ENCODE results near the gene OGFRL1.

Gene OGFRL1

GRCh38 chr6:71334768-71335167 is 46.2 kb downstream of the OGFRL1 start:
- no peak overlapping the region for H3K4me2 ChIP-seq (ENCODE audit: low read depth, low read length, poor library complexity, severe bottlenecking)
- no peak overlapping the region for H3K4me3 ChIP-seq (ENCODE audit: insufficient read depth, low read length, poor library complexity, severe bottlenecking)
- no peaks in the 10 kb centered on the region for H4K20me1 ChIP-seq (ENCODE audit: low read depth, low read length)
- no peaks in the 10 kb centered on the region for H3K79me2 ChIP-seq (ENCODE audit: insufficient read depth, low read length)
- H2AFZ ChIP-seq (ENCODE audit: low read depth, low read length, severe bottlenecking): no peak overlapping the region
- H3F3A ChIP-seq (ENCODE audit: insufficient read depth): no peaks in the 10 kb centered on the region
- H3K9ac ChIP-seq (ENCODE audit: low read length): no peak overlapping the region
- no peak overlapping the region for H3K27ac ChIP-seq (ENCODE audit: low read depth, low read length)
- no peaks in the 10 kb centered on the region for H3K9me2 ChIP-seq (replicated peaks; ENCODE audit: insufficient read depth, low read length)
- H3K9me3 ChIP-seq (ENCODE audit: insufficient read depth, low read length): no peaks in the 10 kb centered on the region
- no peak for TF ChIP-seq EZH2phosphoT487 (conservative IDR thresholded peaks at IDR 0.05; ENCODE audit: low read length)
- TF ChIP-seq, protein P1, sequence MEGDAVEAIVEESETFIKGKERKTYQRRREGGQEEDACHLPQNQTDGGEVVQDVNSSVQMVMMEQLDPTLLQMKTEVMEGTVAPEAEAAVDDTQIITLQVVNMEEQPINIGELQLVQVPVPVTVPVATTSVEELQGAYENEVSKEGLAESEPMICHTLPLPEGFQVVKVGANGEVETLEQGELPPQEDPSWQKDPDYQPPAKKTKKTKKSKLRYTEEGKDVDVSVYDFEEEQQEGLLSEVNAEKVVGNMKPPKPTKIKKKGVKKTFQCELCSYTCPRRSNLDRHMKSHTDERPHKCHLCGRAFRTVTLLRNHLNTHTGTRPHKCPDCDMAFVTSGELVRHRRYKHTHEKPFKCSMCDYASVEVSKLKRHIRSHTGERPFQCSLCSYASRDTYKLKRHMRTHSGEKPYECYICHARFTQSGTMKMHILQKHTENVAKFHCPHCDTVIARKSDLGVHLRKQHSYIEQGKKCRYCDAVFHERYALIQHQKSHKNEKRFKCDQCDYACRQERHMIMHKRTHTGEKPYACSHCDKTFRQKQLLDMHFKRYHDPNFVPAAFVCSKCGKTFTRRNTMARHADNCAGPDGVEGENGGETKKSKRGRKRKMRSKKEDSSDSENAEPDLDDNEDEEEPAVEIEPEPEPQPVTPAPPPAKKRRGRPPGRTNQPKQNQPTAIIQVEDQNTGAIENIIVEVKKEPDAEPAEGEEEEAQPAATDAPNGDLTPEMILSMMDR (IDR thresholded peaks at IDR 0.05; ENCODE audit: insufficient read depth, low read length, poor library complexity, severe bottlenecking): no peak
- no peaks in the 10 kb centered on the region for H3K27me3 ChIP-seq (ENCODE audit: low read length)
- H3K36me3 ChIP-seq (ENCODE audit: low read length): no peaks in the 10 kb centered on the region

- TF ChIP-seq, protein P1 (IDR thresholded peaks at IDR 0.05; ENCODE audit: insufficient read depth, low read length, poor library complexity, severe bottlenecking): no peak
- TF ChIP-seq EZH2phosphoT487 (conservative IDR thresholded peaks at IDR 0.05; ENCODE audit: low read length): no peak
- Histone ChIP-seq H3K9me2 (replicated peaks; ENCODE audit: insufficient read depth, low read length) (no peaks in the 10 kb centered on the region), H3K27ac (ENCODE audit: low read depth, low read length) (no peak overlapping the region), H3F3A (ENCODE audit: insufficient read depth) (no peaks in the 10 kb centered on the region), H3K4me2 (ENCODE audit: low read depth, low read length, poor library complexity, severe bottlenecking) (no peak overlapping the region), H3K9me3 (ENCODE audit: insufficient read depth, low read length) (no peaks in the 10 kb centered on the region), H3K27me3 (ENCODE audit: low read length) (no peaks in the 10 kb centered on the region), H3K36me3 (ENCODE audit: low read length) (no peaks in the 10 kb centered on the region), H3K9ac (ENCODE audit: low read length) (no peak overlapping the region), H4K20me1 (ENCODE audit: low read depth, low read length) (no peaks in the 10 kb centered on the region), H3K79me2 (ENCODE audit: insufficient read depth, low read length) (no peaks in the 10 kb centered on the region), H2AFZ (ENCODE audit: low read depth, low read length, severe bottlenecking) (no peak overlapping the region), H3K4me3 (ENCODE audit: insufficient read depth, low read length, poor library complexity, severe bottlenecking) (no peak overlapping the region)
Measured at GRCh38 chr6:71335544-71335943, 46.9 kb downstream of the OGFRL1 start.

GRCh38 chr6:71336901-71337300 is 48.3 kb downstream of the OGFRL1 start:
- Histone ChIP-seq H3K4me3 (ENCODE audit: insufficient read depth, low read length, poor library complexity, severe bottlenecking) (no peak overlapping the region), H2AFZ (ENCODE audit: low read depth, low read length, severe bottlenecking) (no peak overlapping the region), H3K9me3 (ENCODE audit: insufficient read depth, low read length) (no peaks in the 10 kb centered on the region), H3K27me3 (ENCODE audit: low read length) (no peaks in the 10 kb centered on the region), H3K79me2 (ENCODE audit: insufficient read depth, low read length) (no peaks in the 10 kb centered on the region), H3K4me2 (ENCODE audit: low read depth, low read length, poor library complexity, severe bottlenecking) (no peak overlapping the region), H3K9ac (ENCODE audit: low read length) (no peak overlapping the region), H3K27ac (ENCODE audit: low read depth, low read length) (no peak overlapping the region), H3K36me3 (ENCODE audit: low read length) (no peaks in the 10 kb centered on the region), H4K20me1 (ENCODE audit: low read depth, low read length) (no peaks in the 10 kb centered on the region), H3F3A (ENCODE audit: insufficient read depth) (no peaks in the 10 kb centered on the region), H3K9me2 (replicated peaks; ENCODE audit: insufficient read depth, low read length) (no peaks in the 10 kb centered on the region)
- no peak for TF ChIP-seq EZH2phosphoT487 (conservative IDR thresholded peaks at IDR 0.05; ENCODE audit: low read length)
- TF ChIP-seq, protein P1 (IDR thresholded peaks at IDR 0.05; ENCODE audit: insufficient read depth, low read length, poor library complexity, severe bottlenecking): no peak

Measured in SU-DHL-6 (cell line).